Renal cortex interstitium (tissue), 11 donors: Measurements from ENCODE around the gene DSC1. TPM values are rescaled to one million over a fixed set of nuclear protein-coding genes. Genes with fewer than 3 reads are reported as not detected.
A peak's percentile ranks its signal among the peaks of the same experiment; 100 is the strongest.
"Not testable (repeated sequence)": the region's sequence is repeated elsewhere in the genome, so short reads cannot be mapped to it uniquely, and the experiment has no call there.

Source experiments
- DNase-seq, 11 donors: peaks; one replicate each; pipeline ENCODE4 v3.0.0-alpha.2; 2013; ENCODE audit warnings: low read depth in 9 of 11, low spot score in 4 of 11; ENCODE audit errors: extremely low read depth in 1 of 11
- polyA plus RNA-seq, 3 donors: library from polyadenylated mRNA; unstranded; fragments of 120-200 nt; gene quantifications; one replicate each; pipeline ENCODE4 v1.2.1, GENCODE V29; 2013; ENCODE audit not compliant: insufficient read length in 3 of 3

DSC1 gene
- polyA plus RNA-seq, 3 donors, result 1.7 to 2.1 (median 2.0) TPM

GRCh38 chr18:31183302-31183701, 20.6 kb upstream of the DSC1 start:
- no peak for DNase-seq

- not testable (repeated sequence) for DNase-seq
Measured at GRCh38 chr18:31177369-31177768, 14.7 kb upstream of the DSC1 start.

- no peak for DNase-seq
Measured at GRCh38 chr18:31176531-31176930, 13.9 kb upstream of the DSC1 start.

GRCh38 chr18:31171144-31171839, 8.6 kb upstream of the DSC1 start:
- peak in 2 of 11 donors; percentile 12 to 18 for DNase-seq

GRCh38 chr18:31170335-31170734, 7.7 kb upstream of the DSC1 start:
- no peak for DNase-seq

GRCh38 chr18:31162419-31162793, 250 bp downstream of the DSC1 start:
- no peak for DNase-seq

GRCh38 chr18:31161757-31162418, 768 bp downstream of the DSC1 start:
- no peak for DNase-seq

- peak in 10 of 11 donors; percentile 27 to 73 (median 61) for DNase-seq
Measured at GRCh38 chr18:31156821-31157763, 5.6 kb downstream of the DSC1 start.

- DNase-seq, result no peak
Measured at GRCh38 chr18:31155498-31155897, 7.2 kb downstream of the DSC1 start.

- no peak for DNase-seq
Measured at GRCh38 chr18:31154181-31154580, 8.5 kb downstream of the DSC1 start.

- no peak for DNase-seq
Measured at GRCh38 chr18:31149351-31149750, 13.3 kb downstream of the DSC1 start.

GRCh38 chr18:31148600-31148999, 14.1 kb downstream of the DSC1 start:
- DNase-seq, result no peak

GRCh38 chr18:31146809-31147208, 15.8 kb downstream of the DSC1 start:
- DNase-seq, result no peak

GRCh38 chr18:31143025-31143424, 19.6 kb downstream of the DSC1 start:
- DNase-seq, result no peak

- DNase-seq, result no peak
Measured at GRCh38 chr18:31138709-31139108, 23.9 kb downstream of the DSC1 start.

- no peak for DNase-seq
Measured at GRCh38 chr18:31134988-31135529, 27.6 kb downstream of the DSC1 start.

- DNase-seq, result no peak
Measured at GRCh38 chr18:31129398-31130115, 33.1 kb downstream of the DSC1 start.

GRCh38 chr18:31125878-31126277, 36.8 kb downstream of the DSC1 start:
- DNase-seq, result no peak

- not testable (repeated sequence) for DNase-seq
Measured at GRCh38 chr18:31123125-31123524, 39.5 kb downstream of the DSC1 start.
